Measurements from ENCODE around the gene NSMCE4A. TPM values are rescaled to one million over a fixed set of nuclear protein-coding genes. Genes with fewer than 3 reads are reported as not detected.

NSMCE4A gene
- total RNA-seq, 1 donor from 2014 or later: 85.0 TPM

DNA sequence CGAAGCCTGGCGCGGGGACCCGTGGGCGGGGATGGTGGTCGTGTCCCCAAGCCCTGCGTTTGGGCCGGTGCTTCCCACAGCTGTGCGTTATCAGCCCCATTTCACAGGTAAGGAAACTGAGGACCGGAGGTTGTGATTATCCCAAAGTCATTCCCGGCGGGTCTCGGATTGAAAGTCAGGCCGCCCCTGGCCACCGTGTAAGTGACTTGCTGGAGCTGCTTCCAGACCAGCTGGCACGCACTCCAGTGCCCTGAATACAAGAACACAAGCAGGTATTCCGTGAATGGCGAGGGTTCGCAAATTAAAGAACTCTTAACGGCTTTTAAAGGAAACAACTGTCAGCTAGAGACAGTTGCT lies 46.5 kb downstream of the NSMCE4A start:
- peaks cover 4% of the 10 kb centered on the region for H3K36me3 Mint-ChIP-seq (ENCODE audit: low read depth)
- peak overlapping the region; percentile 67 for H3K27ac Mint-ChIP-seq (ENCODE audit: unreplicated experiment)
- TF ChIP-seq, protein P1, sequence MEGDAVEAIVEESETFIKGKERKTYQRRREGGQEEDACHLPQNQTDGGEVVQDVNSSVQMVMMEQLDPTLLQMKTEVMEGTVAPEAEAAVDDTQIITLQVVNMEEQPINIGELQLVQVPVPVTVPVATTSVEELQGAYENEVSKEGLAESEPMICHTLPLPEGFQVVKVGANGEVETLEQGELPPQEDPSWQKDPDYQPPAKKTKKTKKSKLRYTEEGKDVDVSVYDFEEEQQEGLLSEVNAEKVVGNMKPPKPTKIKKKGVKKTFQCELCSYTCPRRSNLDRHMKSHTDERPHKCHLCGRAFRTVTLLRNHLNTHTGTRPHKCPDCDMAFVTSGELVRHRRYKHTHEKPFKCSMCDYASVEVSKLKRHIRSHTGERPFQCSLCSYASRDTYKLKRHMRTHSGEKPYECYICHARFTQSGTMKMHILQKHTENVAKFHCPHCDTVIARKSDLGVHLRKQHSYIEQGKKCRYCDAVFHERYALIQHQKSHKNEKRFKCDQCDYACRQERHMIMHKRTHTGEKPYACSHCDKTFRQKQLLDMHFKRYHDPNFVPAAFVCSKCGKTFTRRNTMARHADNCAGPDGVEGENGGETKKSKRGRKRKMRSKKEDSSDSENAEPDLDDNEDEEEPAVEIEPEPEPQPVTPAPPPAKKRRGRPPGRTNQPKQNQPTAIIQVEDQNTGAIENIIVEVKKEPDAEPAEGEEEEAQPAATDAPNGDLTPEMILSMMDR (conservative IDR thresholded peaks at IDR 0.05): no peak
- H3K9me3 Mint-ChIP-seq: no peaks in the 10 kb centered on the region
- H3K4me1 Mint-ChIP-seq: peaks cover 39% of the 10 kb centered on the region
- peak overlapping the region; percentile 90 for H3K4me3 Mint-ChIP-seq
- H3K27me3 Mint-ChIP-seq (ENCODE audit: low read depth): no peaks in the 10 kb centered on the region
- no peak for DNase-seq (ENCODE audit: low read depth, low spot score)

GRCh38 chr10:121927841-121928527 lies 47.0 kb downstream of the NSMCE4A start, which contains the start of gene ATE1:
Gene ATE1 (minus strand): TSS chr10:121928031. CDS start chr10:121927949, 82 bp downstream.
- Mint-ChIP-seq H3K4me3 (peak within 1 kb of the TSS; percentile 94), H3K27ac (ENCODE audit: unreplicated experiment) (peak within 1 kb of the TSS; percentile 94)
- TF ChIP-seq, protein P1 (conservative IDR thresholded peaks at IDR 0.05): peak; percentile 27

DNA sequence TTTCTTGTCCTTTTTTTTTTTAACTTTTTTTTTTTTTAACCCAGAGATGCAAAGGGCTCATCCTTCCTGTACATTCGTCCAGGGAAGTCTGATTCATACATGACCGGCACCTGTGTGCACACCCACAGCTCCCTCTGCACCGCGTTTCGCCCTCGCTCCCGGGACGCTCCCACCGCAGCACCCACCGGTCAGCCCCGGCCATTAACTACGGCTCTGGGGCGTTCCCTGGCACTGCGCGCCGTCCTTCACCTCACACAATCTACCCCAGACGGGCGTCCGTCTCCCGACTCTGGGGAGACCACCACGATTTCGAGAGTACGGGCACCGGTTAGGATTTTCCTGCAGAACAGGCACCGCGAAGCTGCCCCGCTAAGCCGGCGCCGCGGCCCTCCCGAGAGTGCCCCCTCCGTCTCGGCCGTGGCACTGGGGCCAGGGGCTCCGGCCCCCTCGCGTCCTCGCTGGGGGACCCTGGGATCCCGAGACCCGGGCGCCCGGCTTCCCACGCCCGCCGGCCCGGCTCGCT lies 47.6 kb downstream of the NSMCE4A start:
- Mint-ChIP-seq H3K4me3 (peak overlapping the region; percentile 94), H3K36me3 (ENCODE audit: low read depth) (peaks cover 2% of the 10 kb centered on the region), H3K27ac (ENCODE audit: unreplicated experiment) (peak overlapping the region; percentile 27), H3K27me3 (ENCODE audit: low read depth) (no peaks in the 10 kb centered on the region), H3K9me3 (no peaks in the 10 kb centered on the region), H3K4me1 (peaks cover 47% of the 10 kb centered on the region)
- no peak for DNase-seq (ENCODE audit: low read depth, low spot score)
- TF ChIP-seq, protein P1 (conservative IDR thresholded peaks at IDR 0.05): no peak

More at GRCh38 chr10:121927841-121928527, 47.0 kb downstream of the NSMCE4A start, which contains the start of gene ATE1:
- DNase-seq (ENCODE audit: low read depth, low spot score): peak; percentile 80
- Mint-ChIP-seq H3K9me3 (no peaks in the 10 kb centered on the region), H3K4me1 (peaks cover 40% of the 10 kb centered on the region), H3K27me3 (ENCODE audit: low read depth) (no peaks in the 10 kb centered on the region), H3K36me3 (ENCODE audit: low read depth) (peaks cover 5% of the 10 kb centered on the region)

GRCh38 chr10:121926671-121927317 lies 48.2 kb downstream of the NSMCE4A start:
- peak overlapping the region; percentile 94 for H3K4me3 Mint-ChIP-seq
- TF ChIP-seq, protein P1 (conservative IDR thresholded peaks at IDR 0.05): no peak
- H3K4me1 Mint-ChIP-seq: peaks cover 51% of the 10 kb centered on the region
- peak overlapping the region; percentile 27 for H3K27ac Mint-ChIP-seq (ENCODE audit: unreplicated experiment)
- H3K9me3 Mint-ChIP-seq: no peaks in the 10 kb centered on the region
- H3K27me3 Mint-ChIP-seq (ENCODE audit: low read depth): no peaks in the 10 kb centered on the region
- H3K36me3 Mint-ChIP-seq (ENCODE audit: low read depth): peaks cover 2% of the 10 kb centered on the region
- DNase-seq (ENCODE audit: low read depth, low spot score): no peak

- TF ChIP-seq, protein P1 (conservative IDR thresholded peaks at IDR 0.05): no peak
- Mint-ChIP-seq H3K27ac (ENCODE audit: unreplicated experiment) (no peak overlapping the region), H3K36me3 (ENCODE audit: low read depth) (peaks cover 2% of the 10 kb centered on the region), H3K9me3 (no peaks in the 10 kb centered on the region), H3K4me1 (peaks cover 56% of the 10 kb centered on the region), H3K4me3 (peak overlapping the region; percentile 94), H3K27me3 (ENCODE audit: low read depth) (no peaks in the 10 kb centered on the region)
- DNase-seq (ENCODE audit: low read depth, low spot score): no peak
These were observed 48.9 kb downstream of the NSMCE4A start for GRCh38 chr10:121926157-121926556.

All from neural crest cell (in vitro differentiated cells).